CD4-positive, CD25-positive, alpha-beta regulatory T cell (primary cell): ENCODE results near the gene OOSP4B. TPM values are rescaled to one million over a fixed set of nuclear protein-coding genes. Genes with fewer than 3 reads are reported as not detected.
"Not testable (repeated sequence)": the region's sequence is repeated elsewhere in the genome, so short reads cannot be mapped to it uniquely, and the experiment has no call there.

ENCODE experiments used
- ATAC-seq, 2 donors: fragments of 150-1000 bp; cut with Tn5 transposase; one replicate each; pipeline ENCODE4 v1.10.0; 2021; ENCODE audit warnings: low read depth in 2 of 2, moderate number of reproducible peaks in 2 of 2, moderate library complexity in 1 of 2
- DNase-seq, 3 donors: peaks; one replicate each; pipeline versions ENCODE4 v3.0.0 to v3.0.0-alpha.2; 2012 to 2022; ENCODE audit warnings: mixed read lengths in 1 of 3
- H3K27ac ChIP-seq: one replicate; pipeline ENCODE4 v1.7.0; 2013; ENCODE audit warnings: mild to moderate bottlenecking, low read length; ENCODE audit not compliant: insufficient read depth, poor library complexity, severe bottlenecking
- H3K27me3 ChIP-seq: one replicate; pipeline ENCODE4 v1.7.0; 2013; ENCODE audit warnings: low read length; ENCODE audit not compliant: control insufficient read depth, insufficient read depth
- H3K36me3 ChIP-seq: one replicate; pipeline ENCODE4 v1.7.0; 2013; ENCODE audit warnings: mild to moderate bottlenecking, low read length, moderate library complexity; ENCODE audit not compliant: control insufficient read depth, insufficient read depth
- H3K4me1 ChIP-seq: 2 replicates; pipeline ENCODE4 v1.7.0; 2013; ENCODE audit warnings: mild to moderate bottlenecking, low read length; ENCODE audit not compliant: insufficient read depth, control insufficient read depth, poor library complexity, severe bottlenecking
- H3K4me3 ChIP-seq: one replicate; pipeline ENCODE4 v1.7.0; 2013; ENCODE audit warnings: low read depth, mild to moderate bottlenecking, low read length, moderate library complexity
- H3K9me3 ChIP-seq, 2 experiments: 1 replicate in 1 of 2; 2 replicates in 1 of 2; pipeline ENCODE4 v1.7.0; 2013; ENCODE audit warnings: low read length in 2 of 2, mild to moderate bottlenecking in 1 of 2, moderate library complexity in 1 of 2; ENCODE audit not compliant: control insufficient read depth in 2 of 2
- H3K27ac Mint-ChIP-seq, 3 donors: one replicate each; pipeline ENCODE4 v1.8.0; 2020 to 2022; ENCODE audit warnings: mild to moderate bottlenecking in 3 of 3, mixed read lengths in 3 of 3, moderate library complexity in 2 of 3
- H3K27me3 Mint-ChIP-seq: one replicate; pipeline ENCODE4 v1.8.0; 2022; ENCODE audit warnings: mild to moderate bottlenecking, mixed read lengths
- H3K36me3 Mint-ChIP-seq: one replicate; pipeline ENCODE4 v1.8.0; 2020; ENCODE audit warnings: mixed read lengths
- H3K4me1 Mint-ChIP-seq, 4 donors: one replicate each; pipeline ENCODE4 v1.8.0; 2020 to 2022; ENCODE audit warnings: mixed read lengths in 4 of 4, mild to moderate bottlenecking in 1 of 4
- H3K4me3 Mint-ChIP-seq, 4 donors: one replicate each; pipeline ENCODE4 v1.8.0; 2020 to 2022; ENCODE audit warnings: mild to moderate bottlenecking in 4 of 4, mixed read lengths in 4 of 4, moderate library complexity in 3 of 4
- H3K9me3 Mint-ChIP-seq, 7 donors: one replicate each; pipeline ENCODE4 v1.8.0; 2020 to 2022; ENCODE audit warnings: mixed read lengths in 7 of 7, mild to moderate bottlenecking in 3 of 7, moderate library complexity in 2 of 7
- polyA plus RNA-seq, 4 donors: library from polyadenylated mRNA; unstranded; fragments of 300-500 nt; fragmentation: Illumina TruSeq; gene quantifications; one replicate each; pipeline ENCODE4 v1.2.3, GENCODE V29; 2021
- total RNA-seq: library from RNA; stranded (reverse); gene quantifications from one replicate; pipeline ENCODE4 v1.2.3, GENCODE V29; 2022

OOSP4B gene
- total RNA-seq (not detected), polyA plus RNA-seq (not detected)

GRCh38 chr11:60016881-60017280 is at the start of gene OOSP4B:
Gene OOSP4B (plus strand): TSS chr11:60017181.
- H3K9me3 Mint-ChIP-seq, result peaks cover 0 to 2% (median 0%) of the 10 kb centered on the region in 7 donors
- Histone ChIP-seq H3K27ac (no peak within 1 kb of the TSS), H3K4me3 (no peak within 1 kb of the TSS), H3K9me3 (no peaks in the 10 kb centered on the region), H3K36me3 (no peaks in the 10 kb centered on the region), H3K4me1 (no peaks in the 10 kb centered on the region), H3K27me3 (no peaks in the 10 kb centered on the region)
- no peak for ATAC-seq
- no peaks in the 10 kb centered on the region for H3K27me3 Mint-ChIP-seq
- no peaks in the 10 kb centered on the region for H3K36me3 Mint-ChIP-seq
- no peak for DNase-seq
- no peak within 1 kb of the TSS for H3K4me3 Mint-ChIP-seq
- H3K27ac Mint-ChIP-seq, result no peak within 1 kb of the TSS
- no peaks in the 10 kb centered on the region for H3K4me1 Mint-ChIP-seq

- Mint-ChIP-seq H3K36me3 (no peaks in the 10 kb centered on the region), H3K27ac (no peak overlapping the region), H3K4me3 (no peak overlapping the region), H3K9me3 (peaks cover 0 to 2% (median 0%) of the 10 kb centered on the region in 7 donors), H3K4me1 (no peaks in the 10 kb centered on the region), H3K27me3 (no peaks in the 10 kb centered on the region)
- no peak for DNase-seq
- no peaks in the 10 kb centered on the region for H3K9me3 ChIP-seq
- no peak overlapping the region for H3K4me3 ChIP-seq
- no peaks in the 10 kb centered on the region for H3K36me3 ChIP-seq
- H3K4me1 ChIP-seq, result no peaks in the 10 kb centered on the region
- no peak for ATAC-seq
- H3K27me3 ChIP-seq, result no peaks in the 10 kb centered on the region
- H3K27ac ChIP-seq, result no peak overlapping the region
Observed at GRCh38 chr11:59967677-59968394, 49.1 kb upstream of the OOSP4B start.

GRCh38 chr11:59968395-59968783 is 48.6 kb upstream of the OOSP4B start:
- Mint-ChIP-seq H3K36me3 (no peaks in the 10 kb centered on the region), H3K27ac (no peak overlapping the region), H3K27me3 (no peaks in the 10 kb centered on the region), H3K9me3 (peaks cover 0 to 2% (median 0%) of the 10 kb centered on the region in 7 donors), H3K4me3 (no peak overlapping the region), H3K4me1 (no peaks in the 10 kb centered on the region)
- H3K4me1 ChIP-seq, result no peaks in the 10 kb centered on the region
- H3K4me3 ChIP-seq, result no peak overlapping the region
- DNase-seq (no peak), ATAC-seq (no peak)
- H3K9me3 ChIP-seq, result no peaks in the 10 kb centered on the region
- no peaks in the 10 kb centered on the region for H3K36me3 ChIP-seq
- H3K27ac ChIP-seq, result no peak overlapping the region
- H3K27me3 ChIP-seq, result no peaks in the 10 kb centered on the region

GRCh38 chr11:59973097-59973496 is 43.9 kb upstream of the OOSP4B start:
- no peak for DNase-seq
- H3K9me3 ChIP-seq, result no peaks in the 10 kb centered on the region
- no peaks in the 10 kb centered on the region for H3K4me1 ChIP-seq
- H3K4me1 Mint-ChIP-seq, result no peaks in the 10 kb centered on the region
- H3K36me3 Mint-ChIP-seq, result no peaks in the 10 kb centered on the region
- H3K27ac ChIP-seq, result no peak overlapping the region
- no peak overlapping the region for H3K27ac Mint-ChIP-seq
- no peak overlapping the region for H3K4me3 Mint-ChIP-seq
- no peak overlapping the region for H3K4me3 ChIP-seq
- peaks cover under 1% of the 10 kb centered on the region for H3K27me3 Mint-ChIP-seq
- H3K27me3 ChIP-seq, result no peaks in the 10 kb centered on the region
- H3K9me3 Mint-ChIP-seq, result no peaks in the 10 kb centered on the region
- ATAC-seq, result no peak
- H3K36me3 ChIP-seq, result no peaks in the 10 kb centered on the region

GRCh38 chr11:59981106-59981770 is 35.7 kb upstream of the OOSP4B start:
- Mint-ChIP-seq H3K27me3 (peaks cover 11% of the 10 kb centered on the region), H3K9me3 (peaks cover 0 to 1% (median 0%) of the 10 kb centered on the region in 7 donors), H3K36me3 (no peaks in the 10 kb centered on the region), H3K27ac (no peak overlapping the region), H3K4me1 (no peaks in the 10 kb centered on the region), H3K4me3 (no peak overlapping the region)
- DNase-seq, result no peak
- ATAC-seq, result no peak
- Histone ChIP-seq H3K4me1 (no peaks in the 10 kb centered on the region), H3K27me3 (peaks cover 2% of the 10 kb centered on the region), H3K36me3 (no peaks in the 10 kb centered on the region), H3K9me3 (no peaks in the 10 kb centered on the region), H3K27ac (no peak overlapping the region), H3K4me3 (no peak overlapping the region)

- H3K27ac Mint-ChIP-seq, H3K4me3 ChIP-seq, H3K27me3 ChIP-seq, H3K4me3 Mint-ChIP-seq, H3K4me1 ChIP-seq, H3K9me3 Mint-ChIP-seq, H3K27ac ChIP-seq, H3K4me1 Mint-ChIP-seq, H3K9me3 ChIP-seq, H3K36me3 Mint-ChIP-seq, ATAC-seq, H3K36me3 ChIP-seq, DNase-seq: not testable (repeated sequence)
- H3K27me3 Mint-ChIP-seq, result peaks cover 11% of the 10 kb centered on the region
Observed at GRCh38 chr11:59982037-59982436, 34.9 kb upstream of the OOSP4B start.

GRCh38 chr11:59983212-59983611 is 33.8 kb upstream of the OOSP4B start:
- no peaks in the 10 kb centered on the region for H3K9me3 ChIP-seq
- peaks cover 2% of the 10 kb centered on the region for H3K27me3 ChIP-seq
- Mint-ChIP-seq H3K4me3 (no peak overlapping the region), H3K27me3 (peaks cover 9% of the 10 kb centered on the region), H3K9me3 (peaks cover 0 to 1% (median 0%) of the 10 kb centered on the region in 7 donors), H3K36me3 (no peaks in the 10 kb centered on the region), H3K4me1 (no peaks in the 10 kb centered on the region), H3K27ac (no peak overlapping the region)
- no peaks in the 10 kb centered on the region for H3K4me1 ChIP-seq
- H3K27ac ChIP-seq, result no peak overlapping the region
- no peak overlapping the region for H3K4me3 ChIP-seq
- no peaks in the 10 kb centered on the region for H3K36me3 ChIP-seq
- no peak for ATAC-seq
- DNase-seq, result no peak

- Mint-ChIP-seq H3K9me3 (peaks cover 0 to 6% (median 0%) of the 10 kb centered on the region in 7 donors), H3K27me3 (peaks cover 3% of the 10 kb centered on the region), H3K36me3 (no peaks in the 10 kb centered on the region), H3K4me3 (no peak overlapping the region), H3K27ac (no peak overlapping the region), H3K4me1 (no peaks in the 10 kb centered on the region)
- no peak overlapping the region for H3K27ac ChIP-seq
- H3K36me3 ChIP-seq, result no peaks in the 10 kb centered on the region
- no peak overlapping the region for H3K4me3 ChIP-seq
- no peaks in the 10 kb centered on the region for H3K9me3 ChIP-seq
- H3K4me1 ChIP-seq, result no peaks in the 10 kb centered on the region
- ATAC-seq (no peak), DNase-seq (no peak)
- H3K27me3 ChIP-seq, result peaks cover 2% of the 10 kb centered on the region
Observed at GRCh38 chr11:59984368-59984767, 32.6 kb upstream of the OOSP4B start.
